H9 (cell line): Measurements from ENCODE around the gene NCAM1. TPM values are rescaled to one million over a fixed set of nuclear protein-coding genes. Genes with fewer than 3 reads are reported as not detected.

Experiments
- DNase-seq: peaks from one replicate; pipeline ENCODE4 v3.0.0-alpha.2; 2017
- H2AFZ ChIP-seq: one replicate; pipeline ENCODE4 v1.6.1; 2013; ENCODE audit warnings: mild to moderate bottlenecking, low read length, control low read depth, moderate library complexity
- H2AK5ac ChIP-seq: 2 replicates; pipeline ENCODE4 v1.6.1; 2013; ENCODE audit warnings: low read length, control low read depth, mixed read lengths; ENCODE audit not compliant: insufficient read length
- H2BK120ac ChIP-seq: one replicate; pipeline ENCODE4 v1.6.1; 2013; ENCODE audit warnings: low read depth, mild to moderate bottlenecking, low read length, control low read depth, inconsistent platforms; ENCODE audit not compliant: poor library complexity, severe bottlenecking
- H2BK12ac ChIP-seq: 2 replicates; pipeline ENCODE4 v1.6.1; 2013; ENCODE audit warnings: low read length, control low read depth, mixed read lengths, low read depth; ENCODE audit not compliant: insufficient read length
- H2BK15ac ChIP-seq: 2 replicates; pipeline ENCODE4 v1.6.1; 2013; ENCODE audit warnings: low read depth, low read length, control low read depth
- H2BK20ac ChIP-seq: one replicate; pipeline ENCODE4 v1.6.1; 2013; ENCODE audit warnings: low read depth, mild to moderate bottlenecking, low read length, control low read depth, inconsistent platforms; ENCODE audit not compliant: poor library complexity, severe bottlenecking
- H2BK5ac ChIP-seq: 2 replicates; pipeline ENCODE4 v1.6.1; 2013; ENCODE audit warnings: low read length, control low read depth, mixed read lengths; ENCODE audit not compliant: insufficient read length
- H3K14ac ChIP-seq: 2 replicates; pipeline ENCODE4 v1.6.1; 2013; ENCODE audit warnings: low read length, control low read depth; ENCODE audit not compliant: insufficient read depth
- H3K18ac ChIP-seq: 2 replicates; pipeline ENCODE4 v1.6.1; 2013; ENCODE audit warnings: low read depth, mild to moderate bottlenecking, mixed read lengths, low read length, control low read depth; ENCODE audit not compliant: insufficient read length
- H3K23ac ChIP-seq: 2 replicates; pipeline ENCODE4 v1.6.1; 2013; ENCODE audit warnings: low read length, control low read depth, mixed read lengths, low read depth; ENCODE audit not compliant: insufficient read length
- H3K23me2 ChIP-seq: 2 replicates; pipeline ENCODE4 v1.6.1; 2013; ENCODE audit warnings: low read depth, mild to moderate bottlenecking, mixed read lengths, low read length, control low read depth; ENCODE audit not compliant: insufficient read length, poor library complexity, severe bottlenecking
- H3K27ac ChIP-seq: 2 replicates; pipeline ENCODE4 v1.5.1; 2013; ENCODE audit warnings: low read length, control low read depth, mixed read lengths, low read depth; ENCODE audit not compliant: insufficient read length
- H3K27me3 ChIP-seq: 2 replicates; pipeline ENCODE4 v1.6.1; 2013; ENCODE audit warnings: low read length, control low read depth, inconsistent platforms; ENCODE audit not compliant: insufficient read depth
- H3K4ac ChIP-seq: 2 replicates; pipeline ENCODE4 v1.6.1; 2013; ENCODE audit warnings: low read depth, mild to moderate bottlenecking, control low read depth, inconsistent platforms, low read length, moderate library complexity
- H3K4me1 ChIP-seq: 2 replicates; pipeline ENCODE4 v1.6.1; 2013; ENCODE audit warnings: low read length, control low read depth, inconsistent platforms; ENCODE audit not compliant: insufficient read depth
- H3K4me2 ChIP-seq: 2 replicates; pipeline ENCODE4 v1.6.1; 2013; ENCODE audit warnings: low read length, control low read depth, mixed read lengths; ENCODE audit not compliant: insufficient read length, insufficient read depth
- H3K56ac ChIP-seq: 2 replicates; pipeline ENCODE4 v1.6.1; 2013; ENCODE audit warnings: low read depth, mild to moderate bottlenecking, mixed read lengths, low read length, control low read depth; ENCODE audit not compliant: insufficient read length
- H3K79me1 ChIP-seq: 2 replicates; pipeline ENCODE4 v1.6.1; 2013; ENCODE audit warnings: low read depth, mild to moderate bottlenecking, moderate library complexity, low read length, control low read depth, inconsistent platforms; ENCODE audit not compliant: insufficient read depth, poor library complexity, severe bottlenecking
- H3K79me2 ChIP-seq: 2 replicates; pipeline ENCODE4 v1.6.1; 2013; ENCODE audit warnings: low read length, control low read depth, inconsistent platforms; ENCODE audit not compliant: insufficient read depth
- H3K9ac ChIP-seq: 2 replicates; pipeline ENCODE4 v1.6.1; 2013; ENCODE audit warnings: low read length, control low read depth, mixed read lengths; ENCODE audit not compliant: insufficient read length; ENCODE audit errors: extremely low read depth
- H3K9me3 ChIP-seq: one replicate; pipeline ENCODE4 v1.6.1; 2013; ENCODE audit warnings: low read depth, low read length, inconsistent platforms; ENCODE audit not compliant: control insufficient read depth
- H3T11ph ChIP-seq: one replicate; pipeline ENCODE4 v1.6.1; 2013; ENCODE audit warnings: mild to moderate bottlenecking, low read length, control low read depth, inconsistent platforms
- H4K20me1 ChIP-seq: one replicate; pipeline ENCODE4 v1.6.1; 2013; ENCODE audit not compliant: control insufficient read depth, insufficient read length, insufficient read depth
- H4K5ac ChIP-seq: 2 replicates; pipeline ENCODE4 v1.6.1; 2013; ENCODE audit warnings: low read depth, mild to moderate bottlenecking, mixed read lengths, low read length, control low read depth; ENCODE audit not compliant: insufficient read length
- H4K8ac ChIP-seq: replicated peaks from 2 replicates; pipeline ENCODE4 v1.6.1; 2013; ENCODE audit warnings: low read length, control low read depth, mixed read lengths, low read depth; ENCODE audit not compliant: insufficient read length
- H4K91ac ChIP-seq: 2 replicates; pipeline ENCODE4 v1.6.1; 2013; ENCODE audit warnings: low read depth, mild to moderate bottlenecking, moderate library complexity, mixed read lengths, low read length, control low read depth; ENCODE audit not compliant: insufficient read length
- H3K27ac Mint-ChIP-seq, 3 experiments: 2 replicates in 2 of 3; 3 replicates in 1 of 3; pipeline ENCODE4 v1.8.0; 2020 to 2021; ENCODE audit warnings: mixed read lengths in 3 of 3, mild to moderate bottlenecking in 1 of 3, moderate library complexity in 1 of 3
- H3K27me3 Mint-ChIP-seq: 2 replicates; pipeline ENCODE4 v1.8.0; 2021; ENCODE audit warnings: low read depth, mild to moderate bottlenecking, moderate library complexity, mixed read lengths
- H3K36me3 Mint-ChIP-seq, 3 experiments: 2 replicates in 2 of 3; 3 replicates in 1 of 3; pipeline ENCODE4 v1.8.0; 2020 to 2021; ENCODE audit warnings: low read depth in 3 of 3, mixed read lengths in 3 of 3; ENCODE audit not compliant: insufficient read depth in 1 of 3
- H3K4me1 Mint-ChIP-seq, 2 experiments: 2 replicates each; pipeline ENCODE4 v1.8.0; 2020; ENCODE audit warnings: mixed read lengths in 2 of 2
- H3K4me3 Mint-ChIP-seq, 2 experiments: 2 replicates in 1 of 2; 3 replicates in 1 of 2; pipeline ENCODE4 v1.8.0; 2020 to 2021; ENCODE audit warnings: mild to moderate bottlenecking in 2 of 2, mixed read lengths in 2 of 2, moderate library complexity in 1 of 2
- H3K9me3 Mint-ChIP-seq, 2 experiments: 2 replicates in 1 of 2; 3 replicates in 1 of 2; pipeline ENCODE4 v1.8.0; 2020; ENCODE audit warnings: mild to moderate bottlenecking in 2 of 2, mixed read lengths in 2 of 2, moderate library complexity in 1 of 2
- WGBS: extraction: QIAGEN DNeasy Blood & Tissue Kit; methylation state at CpG from one replicate; pipeline ENCODE4 v1.1.7; 2013; ENCODE audit warnings: missing lambda C conversion rate, low lambda C conversion rate, mixed read lengths; ENCODE audit not compliant: insufficient read length; ENCODE audit errors: extremely low coverage; 5-methylcytosine and 5-hydroxymethylcytosine counted together
- total RNA-seq: library from RNA; stranded (reverse); gene quantifications from 2 replicates; pipeline ENCODE4 v1.2.1, GENCODE V29; 2021
- TF ChIP-seq, protein P1 (sequence below): fragments of 200-600 bp; sonication (generic); conservative IDR thresholded peaks from 3 replicates; pipeline ENCODE4 v1.8.0; 2021; ENCODE audit warnings: antibody characterized with exemption, mild to moderate bottlenecking

The NCAM1 gene
- total RNA-seq, 1 experiment from 2014 or later = 2.5 TPM

GRCh38 chr11:113014262-113015097 is 53.3 kb downstream of the NCAM1 start:
- no peak for DNase-seq
- no peak overlapping the region for H3T11ph ChIP-seq
- no peaks in the 10 kb centered on the region for H3K79me2 ChIP-seq
- H2BK5ac ChIP-seq = no peak overlapping the region
- no peak overlapping the region for H3K56ac ChIP-seq
- H4K91ac ChIP-seq = no peak overlapping the region
- H3K27me3 Mint-ChIP-seq = no peaks in the 10 kb centered on the region
- peaks cover 0 to 5% of the 10 kb centered on the region in 2 experiments; a peak in 1 of 4 replicates for H3K4me1 Mint-ChIP-seq
- no peaks in the 10 kb centered on the region for H3K4me1 ChIP-seq
- H3K23ac ChIP-seq = no peak overlapping the region
- H4K5ac ChIP-seq = no peak overlapping the region
- H3K4me2 ChIP-seq = no peak overlapping the region
- H3K23me2 ChIP-seq = no peaks in the 10 kb centered on the region
- peak overlapping the region in 1 of 3 experiments; percentile 55; a peak in 1 of 7 replicates for H3K27ac Mint-ChIP-seq
- no peak overlapping the region for H2AK5ac ChIP-seq
- H3K9me3 ChIP-seq = no peaks in the 10 kb centered on the region
- H3K4ac ChIP-seq = no peak overlapping the region
- H4K20me1 ChIP-seq = no peaks in the 10 kb centered on the region
- no peak overlapping the region for H3K9ac ChIP-seq
- H4K8ac ChIP-seq = no peak overlapping the region
- H3K27me3 ChIP-seq = no peaks in the 10 kb centered on the region
- H2AFZ ChIP-seq = no peak overlapping the region
- H3K14ac ChIP-seq = no peak overlapping the region
- H3K79me1 ChIP-seq = no peaks in the 10 kb centered on the region
- no peaks in the 10 kb centered on the region; a peak in 1 of 5 replicates for H3K9me3 Mint-ChIP-seq
- no peak overlapping the region for H3K4me3 Mint-ChIP-seq
- H3K36me3 Mint-ChIP-seq = no peaks in the 10 kb centered on the region
- no peak overlapping the region for H2BK12ac ChIP-seq
- no peak overlapping the region for H3K18ac ChIP-seq
- WGBS = no CpG with 5 or more reads among the region's 11 CpGs
- TF ChIP-seq, protein P1, sequence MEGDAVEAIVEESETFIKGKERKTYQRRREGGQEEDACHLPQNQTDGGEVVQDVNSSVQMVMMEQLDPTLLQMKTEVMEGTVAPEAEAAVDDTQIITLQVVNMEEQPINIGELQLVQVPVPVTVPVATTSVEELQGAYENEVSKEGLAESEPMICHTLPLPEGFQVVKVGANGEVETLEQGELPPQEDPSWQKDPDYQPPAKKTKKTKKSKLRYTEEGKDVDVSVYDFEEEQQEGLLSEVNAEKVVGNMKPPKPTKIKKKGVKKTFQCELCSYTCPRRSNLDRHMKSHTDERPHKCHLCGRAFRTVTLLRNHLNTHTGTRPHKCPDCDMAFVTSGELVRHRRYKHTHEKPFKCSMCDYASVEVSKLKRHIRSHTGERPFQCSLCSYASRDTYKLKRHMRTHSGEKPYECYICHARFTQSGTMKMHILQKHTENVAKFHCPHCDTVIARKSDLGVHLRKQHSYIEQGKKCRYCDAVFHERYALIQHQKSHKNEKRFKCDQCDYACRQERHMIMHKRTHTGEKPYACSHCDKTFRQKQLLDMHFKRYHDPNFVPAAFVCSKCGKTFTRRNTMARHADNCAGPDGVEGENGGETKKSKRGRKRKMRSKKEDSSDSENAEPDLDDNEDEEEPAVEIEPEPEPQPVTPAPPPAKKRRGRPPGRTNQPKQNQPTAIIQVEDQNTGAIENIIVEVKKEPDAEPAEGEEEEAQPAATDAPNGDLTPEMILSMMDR = no peak
- no peak overlapping the region for H2BK120ac ChIP-seq
- H2BK20ac ChIP-seq = no peak overlapping the region
- H3K27ac ChIP-seq = no peak overlapping the region
- H2BK15ac ChIP-seq = no peak overlapping the region
